GM23338 (cell line): ENCODE measurements around the gene ELFN1. TPM values are rescaled to one million over a fixed set of nuclear protein-coding genes. Genes with fewer than 3 reads are reported as not detected.

Experiments used
- ATAC-seq: fragments of 200-7000 bp; cut with Tn5 transposase; 3 replicates; pipeline ENCODE4 v1.9.1; 2020
- DNase-seq: peaks from one replicate; pipeline ENCODE4 v3.0.0-alpha.2; 2015; ENCODE audit warnings: low spot score
- H2AFZ ChIP-seq: fragments of 200-600 bp; sonication (generic); 2 replicates; pipeline ENCODE4 v1.8.0; 2016; ENCODE audit warnings: antibody characterized with exemption, mild to moderate bottlenecking, moderate library complexity
- H3F3A ChIP-seq: fragments of 200-600 bp; sonication (generic); replicated peaks from 2 replicates; pipeline ENCODE4 v1.8.0; 2017; ENCODE audit warnings: antibody characterized with exemption, mixed run types, low read depth
- H3K27ac ChIP-seq: fragments of 200-600 bp; sonication (generic); 2 replicates; pipeline ENCODE4 v1.6.1; 2016; ENCODE audit warnings: low read depth
- H3K27me3 ChIP-seq: fragments of 200-600 bp; sonication (generic); 2 replicates; pipeline ENCODE4 v1.8.0; 2016; ENCODE audit warnings: mild to moderate bottlenecking, mixed run types, moderate library complexity; ENCODE audit not compliant: insufficient read depth
- H3K36me3 ChIP-seq: fragments of 200-600 bp; sonication (generic); 2 replicates; pipeline ENCODE4 v1.8.0; 2016; ENCODE audit warnings: mild to moderate bottlenecking; ENCODE audit not compliant: insufficient read depth
- H3K4me1 ChIP-seq: fragments of 200-600 bp; sonication (generic); 2 replicates; pipeline ENCODE4 v1.8.0; 2016; ENCODE audit warnings: mild to moderate bottlenecking, moderate library complexity; ENCODE audit not compliant: insufficient read depth
- H3K4me2 ChIP-seq: fragments of 200-600 bp; sonication (generic); 2 replicates; pipeline ENCODE4 v1.7.1; 2017; ENCODE audit warnings: mixed run types
- H3K4me3 ChIP-seq: fragments of 200-600 bp; sonication (generic); 2 replicates; pipeline ENCODE4 v1.6.1; 2016; ENCODE audit warnings: mixed run types
- H3K79me2 ChIP-seq: fragments of 200-600 bp; sonication (generic); replicated peaks from 2 replicates; pipeline ENCODE4 v1.8.0; 2017; ENCODE audit warnings: mild to moderate bottlenecking; ENCODE audit not compliant: insufficient read depth
- H3K9me2 ChIP-seq: fragments of 200-600 bp; sonication (generic); 2 replicates; pipeline ENCODE4 v1.8.0; 2017; ENCODE audit not compliant: insufficient read depth
- H4K20me1 ChIP-seq: fragments of 200-600 bp; sonication (generic); replicated peaks from 2 replicates; pipeline ENCODE4 v1.8.0; 2017; ENCODE audit warnings: mild to moderate bottlenecking; ENCODE audit not compliant: insufficient read depth
- H3K27ac Mint-ChIP-seq: 2 replicates; pipeline ENCODE4 v1.8.0; 2020; ENCODE audit warnings: inconsistent platforms, mild to moderate bottlenecking, moderate library complexity, mixed read lengths
- H3K27me3 Mint-ChIP-seq: 3 replicates; pipeline ENCODE4 v1.8.0; 2022; ENCODE audit warnings: low read depth, mild to moderate bottlenecking, moderate library complexity, mixed read lengths, inconsistent platforms; ENCODE audit not compliant: insufficient read depth, poor library complexity
- H3K36me3 Mint-ChIP-seq: 3 replicates; pipeline ENCODE4 v1.8.0; 2021; ENCODE audit warnings: low read depth, mild to moderate bottlenecking, inconsistent platforms, moderate library complexity, mixed read lengths
- H3K4me1 Mint-ChIP-seq: 3 replicates; pipeline ENCODE4 v1.8.0; 2020; ENCODE audit warnings: mild to moderate bottlenecking, inconsistent platforms, mixed read lengths
- H3K4me3 Mint-ChIP-seq: 3 replicates; pipeline ENCODE4 v1.8.0; 2021; ENCODE audit warnings: moderate library complexity, mild to moderate bottlenecking, inconsistent platforms, mixed read lengths
- H3K9me3 Mint-ChIP-seq: 3 replicates; pipeline ENCODE4 v1.8.0; 2020; ENCODE audit warnings: moderate library complexity, mild to moderate bottlenecking, inconsistent platforms, mixed read lengths
- CREB1 ChIP-seq: fragments of 250-450 bp; sonication (Bioruptor Pico); IDR thresholded peaks from 2 replicates; pipeline ENCODE4 v1.5.0; 2020; ENCODE audit warnings: low read depth, mild to moderate bottlenecking, moderate library complexity
- CTCF ChIP-seq, 2 experiments: fragments of 200-600 bp in 1 of 2; sonication (generic) in 1 of 2; conservative IDR thresholded peaks; 2 replicates each; pipeline versions ENCODE4 v1.5.1 to v1.6.1; 2016 to 2017; ENCODE audit warnings: antibody characterized with exemption in 2 of 2, low read depth in 2 of 2, mild to moderate bottlenecking in 2 of 2, moderate library complexity in 1 of 2
- ETS1 ChIP-seq: IDR thresholded peaks from 2 replicates; pipeline ENCODE4 v1.6.1; 2016; ENCODE audit warnings: antibody characterized with exemption
- EZH2 ChIP-seq: fragments of 200-600 bp; sonication (generic); IDR thresholded peaks from one replicate; pipeline ENCODE4 v1.8.0; 2017; ENCODE audit warnings: antibody characterized with exemption, mild to moderate bottlenecking, low read depth; ENCODE audit not compliant: unreplicated experiment
- EZH2phosphoT487 ChIP-seq: fragments of 200-600 bp; sonication (generic); IDR thresholded peaks from one replicate; pipeline ENCODE4 v1.8.1; 2018; ENCODE audit warnings: antibody characterized with exemption; ENCODE audit not compliant: unreplicated experiment
- JUNB ChIP-seq: IDR thresholded peaks from one replicate; pipeline ENCODE4 v1.6.1; 2016; ENCODE audit warnings: antibody characterized with exemption; ENCODE audit not compliant: unreplicated experiment
- NANOG ChIP-seq: IDR thresholded peaks from 2 replicates; pipeline ENCODE4 v1.6.1; 2016; ENCODE audit warnings: antibody characterized with exemption, borderline replicate concordance
- POLR2AphosphoS5 ChIP-seq: IDR thresholded peaks from 2 replicates; pipeline ENCODE4 v1.6.1; 2016; ENCODE audit warnings: antibody characterized with exemption, low read depth
- REST ChIP-seq: IDR thresholded peaks from one replicate; pipeline ENCODE4 v1.6.1; 2018; ENCODE audit warnings: antibody characterized with exemption; ENCODE audit not compliant: unreplicated experiment
- STAT1 ChIP-seq: IDR thresholded peaks from one replicate; pipeline ENCODE4 v1.6.1; 2016; ENCODE audit warnings: antibody characterized with exemption; ENCODE audit not compliant: unreplicated experiment
- ZNF114 ChIP-seq: fragments of 250-450 bp; sonication (Bioruptor Pico); IDR thresholded peaks from 2 replicates; pipeline ENCODE4 v1.5.0; 2020; ENCODE audit warnings: mild to moderate bottlenecking, moderate library complexity
- ZNF331 ChIP-seq: fragments of 250-450 bp; sonication (Bioruptor Pico); IDR thresholded peaks from 2 replicates; pipeline ENCODE4 v1.5.0; 2020; ENCODE audit warnings: low read depth, mild to moderate bottlenecking, moderate library complexity
- ZNF462 ChIP-seq: fragments of 250-450 bp; sonication (Bioruptor Pico); IDR thresholded peaks from 2 replicates; pipeline ENCODE4 v1.5.0; 2020; ENCODE audit warnings: mild to moderate bottlenecking, moderate library complexity
- polyA plus RNA-seq: library from polyadenylated mRNA; unstranded; fragments of >200 nt; fragmentation: Nextera tagmentation; extraction: Ambion mirVana; gene quantifications from 2 replicates; pipeline ENCODE4 v1.2.1, GENCODE V29; 2016
- total RNA-seq: library from RNA; depleted of rRNA; stranded (reverse); fragments of >200 nt; shearing (Covaris generic); gene quantifications from 2 replicates; pipeline ENCODE4 v1.2.3, GENCODE V29; 2014

The ELFN1 gene
- total and polyA plus RNA-seq, 2 experiments from 2014 or later, result 0.08 to 3.5 TPM

GRCh38 chr7:1654738-1655475 is 15.2 kb upstream of the ELFN1 start:
- no peaks in the 10 kb centered on the region for H3K4me1 Mint-ChIP-seq
- no peaks in the 10 kb centered on the region; the same call in 2 of the 3 replicates for H3K9me3 Mint-ChIP-seq
- Histone ChIP-seq H3K79me2 (no peaks in the 10 kb centered on the region), H3K4me3 (no peak overlapping the region), H3K9me2 (peaks cover 3% of the 10 kb centered on the region; the same call in 1 of the 2 replicates), H3K27ac (no peak overlapping the region), H3F3A (no peaks in the 10 kb centered on the region), H3K4me1 (no peaks in the 10 kb centered on the region), H4K20me1 (no peaks in the 10 kb centered on the region), H2AFZ (no peak overlapping the region), H3K36me3 (no peaks in the 10 kb centered on the region), H3K27me3 (no peaks in the 10 kb centered on the region), H3K4me2 (no peak overlapping the region)
- no peak for DNase-seq
- H3K27me3 Mint-ChIP-seq, result peaks cover 7% of the 10 kb centered on the region
- TF ChIP-seq JUNB, result no peak
- no peak for TF ChIP-seq ZNF331 (CRISPR knock-in tag)
- no peak for TF ChIP-seq CTCF (conservative IDR thresholded peaks at IDR 0.05; ENCODE audit: low read depth in 2 of 2)
- TF ChIP-seq ETS1, result no peak
- TF ChIP-seq NANOG, result no peak
- no peak for TF ChIP-seq STAT1
- no peak for TF ChIP-seq ZNF114 (CRISPR knock-in tag)
- TF ChIP-seq CREB1, result no peak
- TF ChIP-seq EZH2, result no peak
- no peak for TF ChIP-seq EZH2phosphoT487
- TF ChIP-seq ZNF462 (CRISPR knock-in tag), result no peak
- TF ChIP-seq REST, result no peak
- no peak for TF ChIP-seq POLR2AphosphoS5
- H3K27ac Mint-ChIP-seq, result no peak overlapping the region
- ATAC-seq, result no peak
- H3K36me3 Mint-ChIP-seq, result no peaks in the 10 kb centered on the region
- no peak overlapping the region for H3K4me3 Mint-ChIP-seq
